SKM-1 treated with dmso at 0.1 percent for 144 hours (cell line): ENCODE data around the gene SLC38A7.
"Not testable (repeated sequence)": the region's sequence is repeated elsewhere in the genome, so short reads cannot be mapped to it uniquely, and the experiment has no call there.

Experiments
- DNase-seq: peaks from one replicate; lab custom pipeline; 2025; ENCODE audit not compliant: unreplicated experiment; lab: John Stamatoyannopoulos, UW

Gene SLC38A7

GRCh38 chr16:58637021-58637420, 47.5 kb downstream of the SLC38A7 start:
- not testable (repeated sequence) for DNase-seq

- DNase-seq: no peak
These were observed 48.1 kb downstream of the SLC38A7 start for GRCh38 chr16:58636466-58636865.

- DNase-seq: no peak
These were observed 49.1 kb downstream of the SLC38A7 start for GRCh38 chr16:58635502-58635901.

- no peak for DNase-seq
These were observed 50.2 kb downstream of the SLC38A7 start for GRCh38 chr16:58634265-58634802.

- peak; percentile 99 for DNase-seq
These were observed 54.6 kb downstream of the SLC38A7 start, which contains the start of gene CNOT1 for GRCh38 chr16:58629733-58630640. Gene CNOT1, minus strand, starts transcription at chr16:58629826. Its CDS starts 30,489 bp downstream, at chr16:58599337.

- DNase-seq: peak; percentile 30
These were observed 55.5 kb downstream of the SLC38A7 start for GRCh38 chr16:58628845-58629732.

- no peak for DNase-seq
These were observed 60.4 kb downstream of the SLC38A7 start for GRCh38 chr16:58624209-58624608.

GRCh38 chr16:58620396-58620795, 64.2 kb downstream of the SLC38A7 start:
- no peak for DNase-seq

GRCh38 chr16:58615280-58615679, 69.3 kb downstream of the SLC38A7 start:
- DNase-seq: no peak
